HCT116 (cell line): ENCODE measurements around the gene PDE10A.

Experiments used
- EGR1 ChIP-seq: IDR thresholded peaks from 2 replicates; pipeline ENCODE4 v1.6.1; 2012; ENCODE audit warnings: low read depth
- JUND ChIP-seq: IDR thresholded peaks from 2 replicates; pipeline ENCODE4 v1.6.1; 2012
- TF ChIP-seq, protein P1 (sequence below), 3 experiments: fragments of 200-600 bp in 1 of 3; sonication (generic) in 1 of 3; IDR thresholded peaks in 2 of 3; conservative IDR thresholded peaks in 1 of 3; 2 replicates each; pipeline ENCODE4 v1.5.1; 2012 to 2017; ENCODE audit warnings: low read depth in 2 of 3, low read length in 2 of 3, antibody characterized with exemption in 1 of 3, borderline replicate concordance in 1 of 3, control low read depth in 1 of 3, mild to moderate bottlenecking in 1 of 3, mixed read lengths in 1 of 3, mixed run types in 1 of 3, moderate library complexity in 1 of 3; ENCODE audit not compliant: insufficient read depth in 1 of 3

DNA sequence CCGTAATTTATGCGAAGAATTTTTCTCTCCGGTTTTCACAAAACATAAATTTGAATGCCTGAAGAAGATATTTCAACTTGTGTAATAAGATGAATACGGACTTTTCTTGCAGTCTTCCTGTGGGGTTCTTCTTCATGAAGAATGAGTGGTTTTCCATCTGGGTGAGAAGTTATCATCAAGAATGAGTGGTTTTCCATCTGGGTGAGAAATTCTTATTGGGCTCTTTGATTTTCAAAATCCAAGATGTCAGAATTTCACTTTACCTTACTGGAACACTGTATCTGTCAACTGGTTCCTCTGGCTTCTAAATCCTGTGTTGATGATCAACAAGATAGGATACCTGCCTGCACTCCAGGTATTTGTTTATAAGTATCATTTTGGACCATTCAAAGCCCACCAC, 193.6 kb downstream of the PDE10A start:
- TF ChIP-seq JUND (no peak), EGR1 (no peak)
- TF ChIP-seq, protein P1, sequence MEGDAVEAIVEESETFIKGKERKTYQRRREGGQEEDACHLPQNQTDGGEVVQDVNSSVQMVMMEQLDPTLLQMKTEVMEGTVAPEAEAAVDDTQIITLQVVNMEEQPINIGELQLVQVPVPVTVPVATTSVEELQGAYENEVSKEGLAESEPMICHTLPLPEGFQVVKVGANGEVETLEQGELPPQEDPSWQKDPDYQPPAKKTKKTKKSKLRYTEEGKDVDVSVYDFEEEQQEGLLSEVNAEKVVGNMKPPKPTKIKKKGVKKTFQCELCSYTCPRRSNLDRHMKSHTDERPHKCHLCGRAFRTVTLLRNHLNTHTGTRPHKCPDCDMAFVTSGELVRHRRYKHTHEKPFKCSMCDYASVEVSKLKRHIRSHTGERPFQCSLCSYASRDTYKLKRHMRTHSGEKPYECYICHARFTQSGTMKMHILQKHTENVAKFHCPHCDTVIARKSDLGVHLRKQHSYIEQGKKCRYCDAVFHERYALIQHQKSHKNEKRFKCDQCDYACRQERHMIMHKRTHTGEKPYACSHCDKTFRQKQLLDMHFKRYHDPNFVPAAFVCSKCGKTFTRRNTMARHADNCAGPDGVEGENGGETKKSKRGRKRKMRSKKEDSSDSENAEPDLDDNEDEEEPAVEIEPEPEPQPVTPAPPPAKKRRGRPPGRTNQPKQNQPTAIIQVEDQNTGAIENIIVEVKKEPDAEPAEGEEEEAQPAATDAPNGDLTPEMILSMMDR (IDR thresholded peaks at IDR 0.05 in 2 of 3, conservative IDR thresholded peaks at IDR 0.05 in 1 of 3; ENCODE audit: borderline replicate concordance in 1 of 3, insufficient read depth in 1 of 3, low read depth in 2 of 3, low read length in 2 of 3), result no peak
